GM11168 (cell line): ENCODE results near the gene OBSCN.

Experiments
- in situ Hi-C: fragments of 300-500 bp; cut with MboI; formaldehyde crosslinking; loops from one replicate; pipeline ENCODE4 v1.12.0; 2022; ENCODE audit warnings: low sequenced_read_pairs; ENCODE audit not compliant: unreplicated experiment

The OBSCN gene

GRCh38 chr1:228315945-228316588, 108.2 kb downstream of the OBSCN start:
- in situ Hi-C loops = no loop called here

- in situ Hi-C loops = no loop called here
Measured at GRCh38 chr1:228316589-228317387, 108.9 kb downstream of the OBSCN start.

GRCh38 chr1:228317411-228317828, 109.6 kb downstream of the OBSCN start:
- in situ Hi-C loops = no loop called here

- in situ Hi-C loops = no loop called here
Measured at GRCh38 chr1:228317891-228318810, 110.3 kb downstream of the OBSCN start.

GRCh38 chr1:228318823-228319241, 111.0 kb downstream of the OBSCN start:
- in situ Hi-C loops = no loop called here

GRCh38 chr1:228319352-228320088, 111.7 kb downstream of the OBSCN start:
- in situ Hi-C loops = no loop called here

- in situ Hi-C loops = no loop called here
Measured at GRCh38 chr1:228320394-228320793, 112.5 kb downstream of the OBSCN start.

GRCh38 chr1:228321435-228321834, 113.6 kb downstream of the OBSCN start:
- in situ Hi-C loops = no loop called here

GRCh38 chr1:228321895-228322294, 114.1 kb downstream of the OBSCN start:
- in situ Hi-C loops = no loop called here

GRCh38 chr1:228323401-228323800, 115.6 kb downstream of the OBSCN start:
- in situ Hi-C loops = no loop called here

- in situ Hi-C loops = no loop called here
Measured at GRCh38 chr1:228325267-228325666, 117.4 kb downstream of the OBSCN start.

- in situ Hi-C loops = no loop called here
Measured at GRCh38 chr1:228329887-228330286, 122.0 kb downstream of the OBSCN start.

GRCh38 chr1:228332797-228333738, 125.2 kb downstream of the OBSCN start:
- in situ Hi-C loops = no loop called here

- in situ Hi-C loops = no loop called here
Measured at GRCh38 chr1:228333739-228334115, 125.9 kb downstream of the OBSCN start.

- in situ Hi-C loops = no loop called here
Measured at GRCh38 chr1:228334226-228334935, 126.5 kb downstream of the OBSCN start.

GRCh38 chr1:228334954-228335353, 127.1 kb downstream of the OBSCN start:
- in situ Hi-C loops = no loop called here

GRCh38 chr1:228335406-228336307, 127.8 kb downstream of the OBSCN start:
- in situ Hi-C loops = no loop called here
